Nucleus accumbens (tissue), 56 donors: ENCODE measurements around the gene SLC22A16.
"Not testable (repeated sequence)": the region's sequence is repeated elsewhere in the genome, so short reads cannot be mapped to it uniquely, and the experiment has no call there.

ENCODE experiments used
- DNase-seq, 56 donors: peaks; one replicate each; lab custom pipeline; 2025; lab: John Stamatoyannopoulos, UW

Gene SLC22A16

GRCh38 chr6:110491299-110491643 is 14.9 kb upstream of the SLC22A16 start:
- DNase-seq = no peak

GRCh38 chr6:110490110-110490509 is 13.7 kb upstream of the SLC22A16 start:
- no peak for DNase-seq

- DNase-seq = no peak
Observed at GRCh38 chr6:110488606-110489190, 12.3 kb upstream of the SLC22A16 start.

- not testable (repeated sequence) for DNase-seq
Observed at GRCh38 chr6:110487968-110488381, 11.6 kb upstream of the SLC22A16 start.

- no peak for DNase-seq
Observed at GRCh38 chr6:110486756-110487155, 10.3 kb upstream of the SLC22A16 start.

GRCh38 chr6:110485491-110485890 is 9.1 kb upstream of the SLC22A16 start:
- DNase-seq = no peak

- DNase-seq = no peak
Observed at GRCh38 chr6:110484321-110484720, 7.9 kb upstream of the SLC22A16 start.

- no peak for DNase-seq
Observed at GRCh38 chr6:110482774-110483400, 6.5 kb upstream of the SLC22A16 start.

GRCh38 chr6:110481081-110481480 is 4.7 kb upstream of the SLC22A16 start:
- DNase-seq = no peak

GRCh38 chr6:110475066-110475653 is 1.3 kb downstream of the SLC22A16 start:
- DNase-seq = no peak

- no peak for DNase-seq
Observed at GRCh38 chr6:110474500-110474899, 1.9 kb downstream of the SLC22A16 start.

GRCh38 chr6:110472739-110473138 is 3.7 kb downstream of the SLC22A16 start:
- DNase-seq = no peak

- no peak for DNase-seq
Observed at GRCh38 chr6:110471726-110472365, 4.6 kb downstream of the SLC22A16 start.

GRCh38 chr6:110468731-110469130 is 7.7 kb downstream of the SLC22A16 start:
- no peak for DNase-seq

- DNase-seq = no peak
Observed at GRCh38 chr6:110467566-110468140, 8.8 kb downstream of the SLC22A16 start.

GRCh38 chr6:110462884-110463481 is 13.4 kb downstream of the SLC22A16 start:
- DNase-seq = no peak

GRCh38 chr6:110461376-110461775 is 15.0 kb downstream of the SLC22A16 start:
- DNase-seq = no peak

- DNase-seq = no peak
Observed at GRCh38 chr6:110459137-110459536, 17.3 kb downstream of the SLC22A16 start.

GRCh38 chr6:110458476-110458875 is 17.9 kb downstream of the SLC22A16 start:
- DNase-seq = no peak

- DNase-seq = peak in 7 of 56 donors; percentile 1 to 22 (median 6)
Observed at GRCh38 chr6:110457567-110458175, 18.7 kb downstream of the SLC22A16 start.

- DNase-seq = no peak
Observed at GRCh38 chr6:110456694-110457093, 19.7 kb downstream of the SLC22A16 start.
